Right cardiac atrium (tissue), 5 donors: ENCODE measurements around the gene HOXC12. TPM values are rescaled to one million over a fixed set of nuclear protein-coding genes. Genes with fewer than 3 reads are reported as not detected.

Source experiments
- ATAC-seq, 2 donors: fragments of 200-7000 bp; cut with Tn5 transposase; one replicate each; pipeline versions ENCODE4 v1.8.0 to v1.9.1; 2020; ENCODE audit warnings: moderate library complexity in 2 of 2, mild to moderate bottlenecking in 1 of 2
- DNase-seq, 3 donors: peaks; one replicate each; pipeline ENCODE4 v3.0.0-alpha.2; 2020
- H3K27ac ChIP-seq: one replicate; pipeline ENCODE4 v1.5.1; 2013; ENCODE audit warnings: mild to moderate bottlenecking, low read length, control low read depth, moderate library complexity
- H3K27me3 ChIP-seq: one replicate; pipeline ENCODE4 v1.6.1; 2013; ENCODE audit not compliant: control insufficient read depth, insufficient read depth
- H3K4me1 ChIP-seq: one replicate; pipeline ENCODE4 v1.6.1; 2013; ENCODE audit warnings: low read length; ENCODE audit not compliant: control insufficient read depth, insufficient read depth
- H3K4me3 ChIP-seq: one replicate; pipeline ENCODE4 v1.5.1; 2013; ENCODE audit warnings: low read length, control low read depth
- H3K9me3 ChIP-seq: one replicate; pipeline ENCODE4 v1.6.1; 2013; ENCODE audit warnings: low read length; ENCODE audit not compliant: control insufficient read depth
- WGBS: extraction: QIAGEN DNeasy Blood & Tissue Kit; methylation state at CpG from one replicate; pipeline ENCODE4 v1.1.7; 2013; 5-methylcytosine and 5-hydroxymethylcytosine counted together
- intact Hi-C, 4 donors: fragments of 100-400 bp; cut with DNase I; formaldehyde crosslinking; loops; one replicate each; pipeline versions ENCODE4 v1.11.0 to v1.14.0; 2022 to 2023
- polyA plus RNA-seq: library from polyadenylated mRNA; stranded (reverse); fragments of 200-250 nt; gene quantifications from one replicate; pipeline ENCODE4 v1.2.3, GENCODE V29; 2013
- total RNA-seq, 4 donors: library from RNA; stranded (reverse); fragmentation: NEBNext Ultra II Directional; extraction: Animal tissue kit (Norgen Biotek cat#: 25700); gene quantifications; one replicate each; pipeline ENCODE4 v1.2.1, GENCODE V29; 2021
- donor health status: healthy with polysubstance abuse.
- donor health status: DM: no; HTN: yes; CAD: no.
- donor health status: DM: no; HTN: no; CAD: no.
- donor health status: DM: no; HTN: yes; CAD: no; lungs with severe emphysema.
- donor health status: DM: yes; HTN: yes; CAD: no.

The HOXC12 gene
- total and polyA plus RNA-seq, 5 donors, result not detected

DNA sequence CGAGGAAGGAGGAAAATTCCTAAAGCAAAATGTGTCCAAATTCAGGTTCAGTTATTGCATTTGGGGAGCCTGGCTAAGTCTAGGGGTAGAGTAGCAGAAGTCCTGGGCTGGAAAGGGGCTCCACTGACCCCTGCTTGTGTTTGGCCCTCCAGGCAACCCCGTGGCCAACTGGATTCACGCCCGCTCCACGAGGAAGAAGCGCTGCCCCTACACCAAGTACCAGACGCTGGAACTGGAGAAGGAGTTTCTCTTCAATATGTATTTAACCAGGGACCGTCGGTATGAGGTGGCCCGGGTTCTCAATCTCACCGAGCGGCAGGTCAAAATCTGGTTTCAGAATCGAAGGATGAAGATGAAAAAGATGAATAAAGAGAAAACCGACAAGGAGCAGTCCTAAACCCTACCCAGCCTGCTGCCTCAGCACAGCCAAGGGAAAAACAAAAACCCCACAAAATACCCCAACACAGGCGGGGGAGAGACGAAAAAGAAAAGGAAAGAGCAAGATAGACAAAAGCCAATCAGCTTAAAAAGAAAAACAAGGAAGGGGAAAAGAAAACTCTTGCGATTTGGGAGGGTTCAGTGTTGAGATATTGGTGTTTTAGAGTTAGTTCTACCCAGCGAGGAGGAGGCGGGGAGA, 47.7 kb downstream of the HOXC12 start:
- H3K4me1 ChIP-seq, result no peaks in the 10 kb centered on the region
- WGBS, result 18% methylated on average over 19 of the region's 19 CpGs
- H3K9me3 ChIP-seq, result no peaks in the 10 kb centered on the region
- ATAC-seq, result no peak
- no peak overlapping the region for H3K27ac ChIP-seq
- no peak for DNase-seq
- intact Hi-C loops, result no loop called here
- H3K4me3 ChIP-seq, result no peak overlapping the region
- no peaks in the 10 kb centered on the region for H3K27me3 ChIP-seq

DNA sequence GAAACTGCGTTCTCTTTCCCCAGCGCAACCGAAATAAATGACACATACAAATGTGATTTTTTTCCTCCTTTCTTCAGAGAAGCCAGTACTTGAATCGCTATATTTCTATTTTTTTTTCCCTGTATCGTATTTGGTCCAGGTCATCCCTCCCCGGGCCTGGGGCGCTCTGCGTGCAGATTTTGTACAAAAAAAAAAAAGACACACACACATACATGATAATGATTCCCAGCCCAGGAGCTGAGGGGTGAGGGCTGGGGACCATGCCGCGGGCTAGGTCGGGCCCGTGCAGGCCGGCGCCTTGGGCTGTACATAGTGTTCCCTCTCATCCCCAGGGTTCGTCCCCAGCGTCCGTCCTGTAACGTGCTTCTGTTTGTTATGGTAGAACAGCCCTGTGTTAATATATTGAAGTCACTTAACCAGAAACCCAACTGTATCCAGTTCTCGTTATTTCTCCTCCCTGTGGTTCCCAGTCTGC, 48.2 kb downstream of the HOXC12 start:
- Histone ChIP-seq H3K4me3 (no peak overlapping the region), H3K9me3 (no peaks in the 10 kb centered on the region), H3K4me1 (no peaks in the 10 kb centered on the region), H3K27ac (no peak overlapping the region), H3K27me3 (no peaks in the 10 kb centered on the region)
- ATAC-seq (no peak), DNase-seq (no peak)
- intact Hi-C loops, result no loop called here
- 28% methylated on average over 19 of the region's 19 CpGs for WGBS

DNA sequence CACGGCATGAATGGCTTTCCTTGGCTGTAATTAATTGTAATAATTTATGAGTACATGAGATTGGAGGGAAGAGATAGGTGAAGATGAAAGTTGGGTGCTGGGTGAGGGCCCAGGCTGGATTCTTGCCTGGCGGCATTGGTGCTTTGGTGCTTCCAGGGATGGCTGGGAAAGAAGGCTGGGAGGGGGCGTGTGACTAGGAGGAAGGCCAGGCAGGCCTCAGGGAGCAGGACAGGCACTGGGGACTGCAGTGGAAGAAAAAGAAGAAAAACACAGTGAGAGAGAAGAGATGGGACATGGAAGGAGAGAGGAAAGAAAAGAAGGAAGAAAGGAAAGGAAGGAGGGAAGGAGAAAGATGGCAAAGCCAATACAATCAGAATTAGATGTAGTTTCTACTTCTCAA, 48.9 kb downstream of the HOXC12 start:
- Histone ChIP-seq H3K4me3 (no peak overlapping the region), H3K27ac (no peak overlapping the region), H3K9me3 (no peaks in the 10 kb centered on the region), H3K27me3 (no peaks in the 10 kb centered on the region), H3K4me1 (no peaks in the 10 kb centered on the region)
- ATAC-seq (no peak), DNase-seq (no peak)
- intact Hi-C loops, result no loop called here
- 31% methylated on average over 3 of the region's 3 CpGs for WGBS

DNA sequence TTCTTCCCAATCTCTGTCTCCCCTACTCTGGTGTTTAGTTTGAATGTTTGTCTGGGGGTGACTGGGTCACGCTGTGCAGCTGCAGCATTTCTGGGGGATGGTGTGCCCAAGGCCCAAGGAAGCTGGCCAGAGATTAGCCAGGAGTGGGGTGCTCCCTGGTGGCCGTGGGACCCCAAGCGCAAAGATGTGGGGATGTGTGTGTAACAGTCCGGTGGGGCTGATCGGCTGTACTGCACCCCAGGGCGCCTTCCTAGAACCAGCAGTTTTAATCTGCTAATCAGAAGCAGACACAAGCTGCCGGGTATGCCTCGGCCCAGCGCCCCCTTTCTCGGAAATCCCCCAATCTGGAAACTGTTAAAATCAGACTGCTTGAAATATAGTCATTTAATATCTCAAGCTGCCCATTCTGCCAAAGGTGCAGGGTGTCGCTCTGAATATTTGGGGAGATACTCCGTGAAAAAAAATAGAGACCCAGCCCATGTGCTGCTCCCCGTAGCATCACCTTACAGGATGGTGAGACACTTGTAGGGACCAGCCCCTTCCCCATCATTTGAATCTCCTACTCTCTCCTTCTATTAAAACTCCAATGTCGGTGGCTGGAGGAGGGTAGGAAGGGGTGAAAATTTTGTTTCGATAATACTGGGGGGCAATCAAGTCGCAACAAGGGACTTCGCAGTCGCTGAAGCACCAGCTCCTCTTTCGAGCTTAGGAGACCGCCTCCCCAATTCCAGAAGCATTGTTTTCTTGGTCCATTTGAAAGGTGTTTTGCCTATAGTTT, 49.5 kb downstream of the HOXC12 start:
- WGBS, result 20% methylated on average over 20 of the region's 20 CpGs
- ATAC-seq (no peak), DNase-seq (no peak)
- H3K4me1 ChIP-seq, result peaks cover under 1% of the 10 kb centered on the region
- H3K27ac ChIP-seq, result no peak overlapping the region
- no peaks in the 10 kb centered on the region for H3K27me3 ChIP-seq
- no peak overlapping the region for H3K4me3 ChIP-seq
- intact Hi-C loops, result no loop called here
- no peaks in the 10 kb centered on the region for H3K9me3 ChIP-seq

DNA sequence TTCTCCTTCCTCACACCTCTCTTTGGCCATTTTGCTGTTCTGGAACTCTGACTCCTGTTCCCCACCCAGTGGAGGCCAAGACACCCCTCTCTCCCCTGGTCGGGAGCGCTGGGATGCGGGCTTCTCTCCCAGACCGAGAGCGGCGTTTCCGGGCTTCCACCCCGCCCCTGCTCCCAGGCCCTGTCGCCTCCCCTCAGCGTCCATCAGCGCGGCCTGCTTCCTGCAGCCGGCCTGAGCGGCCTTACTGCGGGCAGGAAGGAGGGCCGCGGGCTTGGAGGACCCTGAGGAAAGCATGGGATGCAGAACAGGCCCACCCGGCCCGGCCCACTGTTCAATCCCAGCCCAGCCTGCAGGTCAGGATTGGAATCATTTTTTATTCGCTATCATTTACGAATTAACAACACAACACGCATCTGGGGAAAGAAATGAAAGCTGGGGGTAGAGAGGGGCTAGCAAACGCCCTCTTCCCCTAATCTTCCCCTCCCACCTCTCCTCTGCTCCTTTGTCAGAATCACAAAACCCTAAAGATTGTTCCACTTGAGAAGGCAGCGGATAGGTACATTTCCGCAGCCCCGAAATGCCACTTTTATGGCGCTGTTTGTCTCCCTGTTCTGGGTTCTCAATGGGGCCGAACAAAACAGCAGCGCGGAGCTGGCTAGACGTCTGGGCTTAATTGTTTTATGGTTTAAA, 50.3 kb downstream of the HOXC12 start:
- Histone ChIP-seq H3K9me3 (no peaks in the 10 kb centered on the region), H3K27ac (no peak overlapping the region), H3K4me3 (no peak overlapping the region), H3K27me3 (no peaks in the 10 kb centered on the region), H3K4me1 (peaks cover 2% of the 10 kb centered on the region)
- 16% methylated on average over 31 of the region's 31 CpGs for WGBS
- DNase-seq, result no peak
- ATAC-seq, result no peak
- intact Hi-C loops, result loop anchor here in 1 of 4 donors (5.0 kb wide), 1 partner anchor 197 kb away; no protein-coding TSS in a partner anchor

DNA sequence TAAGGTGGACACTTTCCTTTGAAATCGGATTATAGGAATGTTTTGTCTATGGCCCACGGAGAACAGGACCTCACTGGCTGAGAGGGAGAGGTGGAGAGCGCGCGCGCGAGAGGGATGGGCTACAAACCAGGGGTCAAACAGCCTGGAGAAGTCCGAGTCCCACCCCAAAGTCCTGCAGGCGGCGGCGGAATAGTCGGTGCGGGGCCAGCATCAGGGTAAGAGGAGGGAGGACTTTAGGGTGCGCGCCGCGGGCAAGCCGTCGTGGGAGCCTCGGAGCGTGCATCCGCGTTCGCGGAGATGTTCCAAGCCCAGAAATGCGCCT, 50.8 kb downstream of the HOXC12 start:
- 9% methylated on average over 26 of the region's 26 CpGs for WGBS
- Histone ChIP-seq H3K27ac (no peak overlapping the region), H3K9me3 (no peaks in the 10 kb centered on the region), H3K4me1 (peaks cover 2% of the 10 kb centered on the region), H3K4me3 (no peak overlapping the region), H3K27me3 (no peaks in the 10 kb centered on the region)
- DNase-seq, result no peak
- intact Hi-C loops, result loop anchor here in 1 of 4 donors (5.0 kb wide), 1 partner anchor 197 kb away; no protein-coding TSS in a partner anchor
- no peak for ATAC-seq

DNA sequence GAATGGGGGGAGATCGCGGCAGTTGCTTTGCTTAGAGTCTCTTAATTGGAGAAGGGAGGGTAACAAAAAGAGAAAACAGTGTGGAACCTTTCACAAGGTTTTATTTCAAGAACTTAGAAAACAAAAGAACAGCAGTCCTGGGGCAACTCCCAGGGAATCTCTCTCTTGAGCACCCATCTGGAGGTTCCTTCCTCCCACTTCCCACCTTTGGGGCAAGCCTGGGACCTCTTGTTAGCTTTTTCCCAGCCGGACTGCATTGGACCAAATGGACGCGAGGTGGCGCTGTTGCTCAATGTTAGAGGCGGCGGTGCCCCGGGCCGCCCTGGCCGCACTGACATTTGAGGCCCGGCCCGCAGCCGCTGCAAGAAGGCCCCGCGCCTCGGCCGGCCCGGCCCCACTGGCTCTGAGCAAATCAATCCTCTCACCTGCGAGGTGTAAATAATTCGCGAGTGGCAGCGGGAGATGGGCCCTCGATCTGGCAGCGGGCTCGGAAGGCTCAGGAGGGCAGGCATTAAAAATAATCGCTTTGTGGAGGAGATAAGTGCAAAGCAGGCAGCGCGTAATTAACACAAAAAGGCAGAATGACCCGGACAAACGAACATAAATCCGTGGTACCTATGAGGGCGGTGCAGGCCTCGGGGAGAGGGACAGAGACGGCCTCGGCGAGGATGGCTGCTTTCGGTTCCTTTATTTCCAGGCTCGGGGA, 51.3 kb downstream of the HOXC12 start:
- intact Hi-C loops, result loop anchor here in 3 of 4 donors (2.0 to 5.0 kb wide), 2 partner anchors 195 to 196 kb away; no protein-coding TSS in a partner anchor
- H3K27ac ChIP-seq, result no peak overlapping the region
- H3K27me3 ChIP-seq, result no peaks in the 10 kb centered on the region
- DNase-seq, result peak; percentile 83 to 95 (median 94)
- peak; percentile 86 to 91 for ATAC-seq
- H3K9me3 ChIP-seq, result no peaks in the 10 kb centered on the region
- WGBS, result 8% methylated on average over 39 of the region's 39 CpGs
- peak overlapping the region; percentile 50 for H3K4me3 ChIP-seq
- peaks cover 2% of the 10 kb centered on the region for H3K4me1 ChIP-seq

DNA sequence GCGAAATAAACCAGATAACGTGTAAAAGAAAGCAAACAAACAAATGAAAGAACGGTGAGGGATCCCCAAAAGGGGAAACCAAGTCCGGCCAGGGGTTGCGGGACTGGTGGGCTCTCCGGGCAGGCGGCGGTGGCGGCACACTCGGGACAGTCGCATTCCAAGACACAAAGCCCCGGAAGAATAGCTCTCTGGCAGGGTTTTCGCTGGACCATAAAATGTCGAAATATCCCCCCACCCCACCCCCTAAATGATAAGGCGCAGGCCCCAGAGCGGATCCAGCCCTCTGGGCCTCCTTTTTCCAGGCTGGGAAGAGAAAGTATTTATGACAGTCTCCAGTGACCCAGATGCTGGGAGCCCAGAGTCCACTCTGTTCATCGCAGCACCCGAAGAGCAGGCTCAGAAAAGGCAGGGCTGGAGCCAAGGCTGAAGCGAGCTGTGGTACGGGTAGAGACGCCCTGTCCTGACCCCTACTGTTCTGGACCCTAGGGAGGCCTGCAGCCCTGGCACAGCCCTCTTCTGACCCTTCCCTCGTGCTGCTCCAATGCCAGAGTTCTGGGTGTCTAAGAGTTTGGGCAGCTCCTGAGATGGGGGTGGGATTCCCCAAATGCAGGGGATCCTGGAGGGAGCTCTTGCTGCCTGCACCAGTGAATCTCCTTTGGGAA, 52.0 kb downstream of the HOXC12 start:
- intact Hi-C loops, result loop anchor here in 3 of 4 donors (2.0 to 5.0 kb wide), 2 partner anchors 194 to 196 kb away; no protein-coding TSS in a partner anchor
- H3K4me3 ChIP-seq, result peak overlapping the region; percentile 50
- ATAC-seq (no peak), DNase-seq (no peak)
- WGBS, result 28% methylated on average over 22 of the region's 22 CpGs
- no peaks in the 10 kb centered on the region for H3K9me3 ChIP-seq
- peaks cover 2% of the 10 kb centered on the region for H3K4me1 ChIP-seq
- H3K27ac ChIP-seq, result no peak overlapping the region
- H3K27me3 ChIP-seq, result no peaks in the 10 kb centered on the region

DNA sequence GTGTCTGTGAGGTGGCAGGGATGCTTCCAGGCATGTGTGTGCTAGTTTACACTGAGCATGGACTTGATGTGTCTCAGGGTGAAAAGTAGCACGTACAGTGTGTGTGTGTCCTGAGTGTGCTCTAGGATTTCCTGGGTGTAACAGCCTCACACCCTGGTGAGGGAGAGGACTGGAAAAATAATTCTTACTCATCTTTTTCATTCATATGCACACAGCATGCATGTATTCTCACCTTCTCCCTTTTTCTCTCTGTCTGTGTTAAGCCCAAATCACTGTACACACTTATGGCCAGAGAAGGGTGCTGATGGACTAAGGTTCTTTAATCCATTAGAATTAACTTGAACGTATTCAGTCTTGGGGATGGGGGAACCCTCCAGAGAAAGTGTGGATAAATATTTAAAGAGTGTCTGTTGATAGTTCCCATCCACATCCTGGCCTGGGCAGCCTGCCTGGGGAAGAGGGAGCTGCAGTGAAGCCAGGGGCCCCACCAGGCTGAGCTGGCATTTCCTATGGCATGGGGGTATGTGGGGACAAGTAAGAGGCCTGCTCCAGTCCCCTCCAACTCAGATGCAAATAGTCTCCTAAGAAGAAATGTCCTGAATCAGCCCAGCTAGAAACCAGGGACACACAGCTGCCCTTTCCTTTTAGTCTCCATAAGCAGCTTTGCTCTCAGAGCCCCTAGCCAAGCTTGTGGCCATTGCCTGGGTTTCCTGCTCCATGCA, 53.0 kb downstream of the HOXC12 start:
- no peak for DNase-seq
- 50% methylated on average over 2 of the region's 2 CpGs for WGBS
- peaks cover 2% of the 10 kb centered on the region for H3K4me1 ChIP-seq
- H3K27ac ChIP-seq, result no peak overlapping the region
- H3K9me3 ChIP-seq, result no peaks in the 10 kb centered on the region
- H3K4me3 ChIP-seq, result no peak overlapping the region
- ATAC-seq, result no peak
- H3K27me3 ChIP-seq, result no peaks in the 10 kb centered on the region
- intact Hi-C loops, result loop anchor here (2.0 to 5.0 kb wide), 2 partner anchors 193 to 195 kb away; no protein-coding TSS in a partner anchor

DNA sequence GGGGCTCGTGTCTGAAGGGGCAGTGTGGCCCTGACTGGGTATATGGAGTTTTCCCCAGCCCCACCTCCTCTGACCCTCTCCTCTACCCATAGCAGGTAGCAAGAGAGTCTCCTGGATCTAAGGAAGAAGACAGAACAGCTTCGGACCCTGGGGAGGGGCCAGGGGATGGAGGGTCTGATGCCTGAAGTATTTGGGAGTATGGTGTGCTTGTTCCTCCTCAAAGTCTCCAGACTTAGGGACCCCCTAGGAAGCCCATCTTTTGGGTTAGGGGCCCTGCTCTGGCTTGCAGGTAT, 53.5 kb downstream of the HOXC12 start:
- H3K27me3 ChIP-seq, result no peaks in the 10 kb centered on the region
- H3K27ac ChIP-seq, result no peak overlapping the region
- H3K4me1 ChIP-seq, result peaks cover 2% of the 10 kb centered on the region
- intact Hi-C loops, result loop anchor here in 2 of 4 donors (2.0 to 5.0 kb wide), 2 partner anchors 193 to 194 kb away; no protein-coding TSS in a partner anchor
- no peaks in the 10 kb centered on the region for H3K9me3 ChIP-seq
- H3K4me3 ChIP-seq, result no peak overlapping the region
- no peak for DNase-seq
- ATAC-seq, result no peak
- WGBS, result 18% methylated on average over 2 of the region's 2 CpGs
